OCI-LY7 (cell line): Measurements from ENCODE around the gene DRC7.

Experiments used
- CTCF ChIP-seq: fragments of 200-600 bp; sonication (generic); conservative IDR thresholded peaks from 2 replicates; pipeline ENCODE4 v1.5.1; 2014; ENCODE audit warnings: mild to moderate bottlenecking, antibody characterized with exemption, low read length, moderate library complexity, mixed read lengths
- EZH2phosphoT487 ChIP-seq: fragments of 200-600 bp; sonication (generic); IDR thresholded peaks from 2 replicates; pipeline ENCODE4 v1.6.1; 2018; ENCODE audit warnings: low read depth, borderline replicate concordance, mild to moderate bottlenecking, mixed run types, antibody characterized with exemption, low read length, moderate library complexity, mixed read lengths

DNA sequence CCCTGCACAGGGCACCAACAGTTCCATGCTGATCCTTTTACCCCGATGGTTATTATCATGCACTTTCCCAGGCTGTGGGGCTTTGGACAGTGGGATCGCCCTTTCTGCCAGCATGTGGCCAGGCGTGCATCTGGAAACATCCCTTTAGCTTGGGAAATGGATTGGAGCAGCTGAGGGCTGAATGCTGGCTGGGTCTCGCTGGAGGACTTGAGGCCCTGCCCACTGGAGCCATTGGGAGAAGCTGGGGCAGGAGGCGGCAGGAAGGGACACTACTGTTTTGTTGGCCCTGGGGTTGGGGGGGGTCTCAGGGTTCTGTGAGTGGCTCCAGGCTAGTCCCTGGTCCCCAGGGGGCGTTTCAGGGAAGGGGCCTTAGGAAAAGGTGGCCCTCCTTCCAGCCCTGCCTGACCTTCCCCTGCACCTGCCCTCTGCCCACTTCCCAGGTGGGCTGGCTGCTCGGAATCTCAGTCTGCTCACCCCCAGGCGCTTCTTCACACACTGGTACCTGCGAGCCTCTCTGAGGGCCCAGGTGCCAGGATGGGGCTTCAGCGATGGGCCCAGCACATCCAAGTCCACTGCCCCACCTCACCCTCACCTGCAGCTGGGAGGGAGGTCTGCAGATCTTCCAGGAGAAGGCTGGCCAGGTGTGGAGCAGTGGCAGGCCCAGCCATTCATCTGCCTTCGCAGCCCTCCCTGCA lies 28.1 kb upstream of the DRC7 start:
- TF ChIP-seq CTCF: no peak
- TF ChIP-seq EZH2phosphoT487: no peak
